NCI-H1436 (cell line): Measurements from ENCODE around the gene CES4A.

Experiments
- DNase-seq: peaks from one replicate; lab custom pipeline; 2025; lab: John Stamatoyannopoulos, UW

The CES4A gene

DNA sequence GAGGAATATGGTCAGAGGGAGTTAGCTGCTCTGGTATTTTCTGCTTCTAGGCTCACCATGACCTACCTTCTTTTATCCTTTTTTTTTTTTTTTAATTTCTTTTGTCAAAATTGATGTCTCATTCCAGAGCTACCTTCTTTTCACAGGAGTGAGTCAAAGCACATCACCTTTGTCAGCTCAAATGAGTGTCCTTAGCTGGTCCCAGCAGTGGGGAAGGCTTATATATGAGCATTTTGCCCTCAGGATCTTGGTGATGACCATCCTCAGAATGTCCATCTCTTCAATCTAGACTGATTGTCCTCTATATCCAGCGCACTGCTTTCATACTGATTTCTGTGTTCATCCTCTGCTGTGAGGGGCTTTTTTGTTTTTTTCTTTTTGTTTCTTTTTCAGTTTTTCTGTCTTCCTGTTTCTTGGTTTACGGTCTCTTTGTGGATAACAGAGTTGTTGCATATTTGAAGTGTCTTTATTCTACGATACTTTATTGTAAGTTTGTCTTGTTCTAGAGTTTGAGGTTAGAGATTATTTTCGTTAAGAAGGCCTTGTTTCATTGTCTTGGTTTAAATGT lies 65.5 kb downstream of the CES4A start:
- DNase-seq: no peak

GRCh38 chr16:67054901-67055300 lies 66.5 kb downstream of the CES4A start:
- DNase-seq: no peak

DNA sequence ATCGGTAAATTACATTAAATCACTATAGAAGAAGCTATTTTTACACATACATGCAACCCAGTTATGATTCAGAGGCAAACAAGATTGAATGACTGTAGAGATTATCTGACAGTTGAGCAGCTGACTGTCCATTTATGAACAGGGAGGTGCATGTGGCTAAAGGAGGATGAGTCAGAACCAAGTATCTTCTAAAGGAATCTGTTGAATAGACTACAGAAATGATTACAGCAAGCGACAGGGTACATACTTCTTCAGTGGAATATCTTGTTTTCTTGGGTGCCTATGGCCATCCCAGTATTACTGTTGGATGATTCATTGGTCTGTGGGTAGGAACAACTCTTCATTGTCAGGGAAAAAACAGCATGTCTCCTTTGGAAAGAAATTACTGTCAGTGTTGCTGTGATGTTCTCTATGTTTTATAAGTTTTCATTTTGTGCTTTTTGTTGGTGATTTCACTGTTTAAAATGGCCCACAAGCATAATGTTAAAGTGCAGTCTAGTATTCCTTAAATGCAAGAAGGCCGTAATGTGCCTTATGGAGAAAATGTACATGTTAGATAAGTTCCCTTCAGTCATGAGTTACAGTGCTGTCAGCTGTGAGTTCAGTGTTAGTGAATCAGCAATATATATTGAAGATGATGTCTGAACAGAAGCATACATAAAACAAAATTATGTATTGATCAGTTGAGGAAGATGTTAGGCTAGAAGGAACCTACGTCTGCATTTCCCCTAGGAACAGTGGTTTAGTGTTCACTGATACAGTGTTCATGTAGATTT lies 67.5 kb downstream of the CES4A start:
- DNase-seq: no peak
